Germinal center (tissue), 1 donor: Measurements from ENCODE around the gene TMEM125.

ENCODE experiments used
- DNase-seq: peaks from one replicate; pipeline ENCODE4 v3.0.0; 2012; ENCODE audit warnings: mixed read lengths, low spot score

Gene TMEM125

GRCh38 chr1:43274125-43274803 lies 4.5 kb downstream of the TMEM125 start:
- DNase-seq: no peak

DNA sequence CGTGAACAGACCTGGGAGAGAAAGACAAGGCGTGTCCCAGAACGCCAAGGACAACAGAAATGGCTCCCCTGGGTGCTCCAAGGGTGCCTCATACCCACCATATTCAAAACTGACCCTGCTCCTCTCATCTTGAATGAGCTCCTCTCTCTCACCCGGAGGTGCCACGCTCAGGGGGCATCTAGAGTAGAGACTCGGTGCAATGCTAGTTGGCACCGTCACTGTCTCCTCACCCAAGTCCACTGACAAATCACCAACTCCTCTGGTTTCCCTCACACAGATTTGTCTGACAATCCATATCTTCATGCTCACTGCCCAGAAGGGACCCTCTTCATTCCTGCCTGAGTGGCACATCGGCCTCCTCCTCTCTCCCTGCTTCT lies 5.0 kb downstream of the TMEM125 start:
- no peak for DNase-seq

GRCh38 chr1:43275826-43276620 lies 6.2 kb downstream of the TMEM125 start:
- DNase-seq: no peak

GRCh38 chr1:43276673-43277072 lies 6.9 kb downstream of the TMEM125 start:
- no peak for DNase-seq

GRCh38 chr1:43277116-43277876 lies 7.5 kb downstream of the TMEM125 start:
- no peak for DNase-seq

- no peak for DNase-seq
Measured at GRCh38 chr1:43279161-43279560, 9.4 kb downstream of the TMEM125 start.

GRCh38 chr1:43279666-43280065 lies 9.9 kb downstream of the TMEM125 start:
- no peak for DNase-seq

DNA sequence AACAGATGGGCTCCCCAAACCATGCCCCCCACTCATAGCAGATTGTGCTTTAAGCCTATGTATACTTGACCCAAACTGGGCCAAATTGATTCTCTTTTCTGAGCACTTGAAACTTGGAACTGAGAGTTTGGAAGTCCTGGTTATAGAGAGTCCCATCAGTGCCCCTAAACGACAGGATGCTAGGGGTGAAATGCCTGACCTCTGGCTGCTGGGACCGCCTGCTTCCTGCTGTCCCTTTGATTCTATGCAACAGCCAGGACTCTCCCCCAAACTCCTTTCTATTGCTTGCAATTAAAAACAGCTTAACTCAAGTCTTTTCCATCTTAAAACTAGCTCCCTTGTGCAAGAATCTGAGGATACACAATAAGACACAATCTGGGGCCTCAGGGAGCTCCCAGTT lies 10.9 kb downstream of the TMEM125 start:
- DNase-seq: no peak

DNA sequence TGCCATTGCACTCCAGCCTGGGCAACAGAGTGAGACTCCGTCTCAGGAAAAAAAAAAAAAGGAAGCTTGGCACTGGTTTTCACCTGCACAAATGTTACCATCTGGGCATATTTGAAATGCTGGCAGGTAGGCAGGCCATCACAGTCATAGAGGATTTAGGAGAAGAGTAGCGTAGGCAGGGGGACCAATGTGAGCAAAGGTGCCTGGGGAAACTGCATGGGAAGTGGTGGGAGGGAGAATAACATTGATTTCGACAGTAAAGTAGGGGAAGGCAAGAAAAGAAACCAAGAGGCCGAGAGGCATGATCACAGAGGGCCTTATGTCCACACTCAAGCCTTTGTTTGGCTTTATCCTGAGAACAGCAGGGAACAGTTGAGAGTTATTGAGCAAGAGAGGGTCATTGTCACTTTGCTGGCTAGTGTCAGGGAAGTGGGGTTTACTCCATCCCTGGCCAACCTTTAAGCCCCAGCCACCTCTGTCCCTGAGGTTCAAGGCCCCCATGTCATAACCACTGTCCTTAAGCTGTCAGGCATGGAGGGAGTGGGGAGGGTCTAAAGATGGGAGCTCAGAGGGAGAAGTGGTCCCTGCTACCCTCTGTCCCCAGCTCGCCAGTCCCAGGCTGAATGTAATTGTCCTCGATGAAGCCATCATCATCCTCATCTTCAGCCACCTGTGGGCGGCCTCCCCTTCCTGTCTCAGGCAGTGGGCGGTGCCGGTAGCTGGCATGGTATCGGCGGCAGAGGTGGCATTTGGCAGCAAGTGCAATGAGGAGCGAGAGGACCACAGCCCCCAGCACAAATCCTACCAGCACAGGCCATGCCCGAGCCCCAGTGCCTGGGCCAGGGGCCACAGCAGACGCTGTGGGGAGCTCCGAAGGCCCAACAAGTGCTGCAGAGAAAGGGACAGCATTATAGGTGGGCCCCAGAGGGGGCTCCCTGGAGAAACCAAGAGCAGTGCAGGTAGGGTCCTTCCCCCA lies 12.7 kb downstream of the TMEM125 start:
- DNase-seq: no peak

GRCh38 chr1:43284065-43284464 lies 14.3 kb downstream of the TMEM125 start:
- no peak for DNase-seq

DNA sequence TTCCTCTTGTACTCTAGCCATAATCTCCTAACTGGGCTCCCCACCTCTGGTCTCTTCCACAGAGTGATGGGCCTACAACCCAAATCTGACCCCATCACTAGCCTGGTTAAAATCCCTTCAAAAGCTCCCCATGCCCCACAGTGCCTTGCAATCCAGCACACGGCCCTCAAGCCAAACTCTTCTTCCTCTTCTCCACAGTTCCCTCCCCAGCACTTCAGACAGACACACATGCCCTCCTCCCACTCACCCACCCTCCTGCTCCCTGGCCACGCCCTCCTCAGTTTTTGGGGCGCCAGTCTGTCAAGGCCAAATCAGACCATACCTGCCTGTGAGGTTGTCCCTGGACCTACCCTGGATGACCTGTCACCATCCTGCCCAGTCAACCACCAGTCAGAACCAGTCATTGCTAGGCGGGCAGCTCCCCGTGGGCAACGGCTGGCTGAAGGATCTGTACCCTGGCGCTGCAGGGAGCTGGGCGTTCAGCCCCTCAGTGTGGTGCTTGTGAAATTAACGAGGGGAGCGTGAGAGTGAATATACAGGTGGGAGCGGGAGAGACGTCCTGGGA lies 14.8 kb downstream of the TMEM125 start:
- no peak for DNase-seq

DNA sequence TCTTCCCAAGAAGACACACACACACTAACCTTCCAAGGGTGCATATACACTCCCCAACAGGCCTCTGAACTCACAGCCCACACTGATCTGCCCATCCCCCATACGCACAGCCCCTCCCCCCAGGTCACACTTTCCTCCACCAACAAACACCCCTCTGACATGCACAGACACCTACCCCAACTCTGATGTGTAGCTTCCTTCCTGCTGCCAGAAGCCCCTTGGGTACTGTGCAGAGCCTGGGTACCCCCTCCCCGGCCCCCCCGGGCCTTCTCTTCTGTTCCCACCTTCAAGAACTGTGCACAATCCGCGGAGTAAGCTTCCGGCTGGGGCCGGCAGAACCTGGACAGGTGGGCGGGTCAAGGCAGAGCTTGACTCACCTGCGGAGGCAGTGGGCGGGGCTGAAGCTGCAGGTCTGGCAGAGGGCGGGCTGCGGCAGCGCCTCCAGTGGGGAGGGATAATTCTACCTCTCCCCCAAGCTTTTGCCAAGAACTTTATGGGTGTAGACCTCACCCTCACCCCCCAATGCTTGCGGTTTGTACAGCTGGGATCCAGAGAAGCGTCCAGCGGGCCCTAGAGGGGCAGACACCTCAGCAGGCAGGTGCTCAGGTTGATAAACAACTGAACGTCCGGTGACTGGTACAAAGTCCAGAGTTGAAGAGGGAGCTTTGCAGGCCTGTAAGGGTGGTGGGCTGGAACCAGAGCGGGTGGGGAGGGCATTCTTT lies 15.6 kb downstream of the TMEM125 start, which contains the start of gene C1orf210:
Gene C1orf210 (minus strand): TSS at position 313 of the 722 bp plus-strand sequence. CDS start 2,311 bp downstream, outside the sequence.
- DNase-seq: no peak

- no peak for DNase-seq
Measured at GRCh38 chr1:43286115-43286514, 16.3 kb downstream of the TMEM125 start.

DNA sequence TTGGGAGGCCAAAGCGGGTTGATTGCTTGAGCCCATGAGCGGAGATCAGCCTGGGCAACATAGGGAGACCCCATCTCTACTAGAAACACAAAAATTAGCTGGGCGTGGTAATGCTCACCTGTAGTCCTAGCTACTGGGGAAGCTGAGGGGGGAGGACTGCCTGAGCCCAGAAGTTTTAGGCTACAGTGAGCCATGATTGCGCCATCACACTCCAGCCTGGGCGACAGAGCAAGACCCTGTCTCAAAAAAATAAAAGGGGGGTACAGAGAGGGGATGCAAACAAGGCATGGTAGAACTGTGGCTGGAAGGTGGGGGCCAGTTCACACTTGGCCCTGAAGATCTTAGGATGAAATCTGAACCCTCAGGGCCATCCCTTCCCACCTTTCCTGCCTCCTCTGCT lies 16.8 kb downstream of the TMEM125 start:
- no peak for DNase-seq

GRCh38 chr1:43288058-43288784 lies 18.4 kb downstream of the TMEM125 start:
- DNase-seq: no peak

- no peak for DNase-seq
Measured at GRCh38 chr1:43288785-43289706, 19.3 kb downstream of the TMEM125 start.

DNA sequence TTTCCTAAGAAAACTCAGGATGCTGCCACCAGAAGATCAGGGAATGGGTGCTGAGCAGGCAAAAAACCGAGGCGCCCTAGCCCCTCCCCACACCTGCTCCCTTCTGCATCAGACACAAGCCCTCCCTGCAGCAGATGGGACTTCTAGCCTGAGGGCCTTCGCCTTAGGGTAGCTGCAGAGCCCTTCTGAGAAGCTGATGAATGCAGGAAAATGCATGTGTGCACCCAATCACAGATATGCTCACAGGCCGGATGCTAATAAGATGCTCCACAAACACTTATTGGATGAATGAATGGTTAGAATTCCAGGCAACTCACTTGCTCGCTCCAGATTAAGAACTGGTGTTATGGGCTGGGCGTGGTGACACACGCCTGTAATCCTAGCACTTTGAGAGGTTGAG lies 22.4 kb downstream of the TMEM125 start:
- no peak for DNase-seq

DNA sequence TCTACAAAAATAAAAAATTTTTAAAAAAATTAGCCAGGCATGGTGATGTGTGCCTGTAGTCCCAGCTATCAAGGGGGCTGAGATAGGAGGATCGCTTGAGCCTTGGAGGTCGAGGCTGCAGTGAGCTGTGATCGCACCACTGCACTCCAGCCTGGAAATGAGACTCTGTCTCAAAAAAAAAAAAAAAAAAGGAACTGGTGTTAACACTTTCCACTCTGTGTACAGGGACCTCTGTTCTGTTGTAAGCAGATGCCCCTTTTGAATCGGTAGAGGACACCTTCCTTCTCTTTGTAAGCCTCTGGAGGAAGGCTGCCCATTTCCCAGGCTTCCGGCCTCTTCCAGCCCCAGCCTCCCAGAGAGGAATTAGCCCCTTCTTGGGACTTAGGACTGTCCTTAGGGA lies 22.9 kb downstream of the TMEM125 start:
- DNase-seq: no peak

GRCh38 chr1:43293176-43293575 lies 23.4 kb downstream of the TMEM125 start:
- no peak for DNase-seq
